NCI-H226 (cell line): ENCODE data around the gene CWC25.

Experiments
- DNase-seq: peaks from one replicate; pipeline ENCODE4 v3.0.0-alpha.2; 2015

CWC25 gene

DNA sequence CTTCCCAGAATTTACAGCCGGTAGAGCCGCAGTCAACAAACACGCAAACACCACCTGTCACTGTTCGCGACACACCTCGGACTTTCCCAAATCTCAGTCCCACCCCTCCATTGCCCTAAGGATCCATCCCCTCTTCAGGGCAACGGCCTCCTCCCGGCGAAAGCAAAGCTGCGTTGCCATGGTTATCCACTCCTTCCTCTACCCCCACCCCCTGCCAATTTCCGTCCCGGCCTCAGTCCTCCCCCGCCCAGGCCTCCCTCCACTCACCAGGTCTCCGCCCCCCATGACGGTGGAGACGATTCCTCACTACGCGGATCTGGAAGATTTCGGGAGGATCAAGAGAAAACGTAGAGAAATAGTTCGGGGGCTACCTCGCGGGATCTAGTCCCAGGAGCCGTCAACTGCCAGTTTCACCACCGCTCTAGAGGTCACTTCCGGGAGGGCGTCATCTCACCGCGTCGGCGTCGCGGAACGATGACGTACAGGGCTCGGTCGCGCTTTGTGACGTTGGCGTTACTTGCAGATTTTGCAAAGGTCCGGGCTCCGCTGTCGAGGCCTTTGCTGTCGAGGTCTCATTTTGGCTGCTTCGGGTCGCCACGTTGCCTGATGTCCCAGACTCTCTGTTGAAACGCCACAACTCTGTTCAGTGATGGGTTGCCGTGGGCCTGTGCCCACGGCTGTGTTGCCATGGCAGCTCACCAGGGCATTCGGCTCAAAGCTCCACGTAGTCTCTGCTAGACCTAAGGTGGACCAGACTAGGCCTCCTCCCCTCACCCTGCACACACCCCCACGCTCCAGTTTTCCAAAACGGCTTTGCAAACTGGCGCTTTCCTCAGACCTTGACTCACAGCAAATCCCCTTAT is at the start of gene CWC25:
Gene CWC25 (minus strand): TSS at position 423 of the 863 bp plus-strand sequence. CDS start 138 bp downstream, at position 285.
- DNase-seq: peak; percentile 84

DNA sequence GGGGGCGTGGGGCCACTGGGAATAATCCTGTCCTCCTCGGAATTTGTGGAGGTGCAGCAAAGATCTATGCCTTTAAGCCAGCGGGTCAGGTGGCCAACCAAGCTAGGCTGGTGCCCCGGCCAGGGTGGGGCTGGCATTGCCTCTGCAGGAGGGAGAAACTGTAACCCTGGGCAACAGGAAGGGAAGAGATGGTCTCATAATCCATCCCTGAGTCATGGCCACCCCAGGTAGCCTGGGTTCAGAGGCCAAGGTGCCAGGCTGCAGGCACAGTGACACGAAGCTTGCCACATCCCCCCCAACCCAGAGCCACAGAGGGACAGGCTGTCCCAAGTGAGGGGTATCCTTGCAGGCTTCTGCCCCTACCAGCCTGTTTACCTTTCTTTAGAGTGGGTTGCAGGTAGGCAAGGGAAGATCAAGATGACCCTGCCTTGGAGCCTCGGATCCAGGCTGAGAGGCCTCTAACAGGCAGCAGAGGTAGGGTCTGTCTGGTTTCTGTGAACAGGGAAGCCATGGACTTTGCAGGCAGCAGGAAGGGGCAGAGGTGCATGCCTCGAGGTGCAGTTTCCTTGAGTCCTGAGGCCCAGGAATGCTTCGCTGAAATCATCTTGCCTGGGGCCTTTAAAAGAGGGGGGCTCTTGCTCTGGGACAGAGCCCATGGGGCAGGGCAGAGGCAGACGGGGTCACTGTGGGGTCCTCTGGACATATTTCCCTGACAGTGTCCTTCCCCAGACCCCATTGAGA is 48.7 kb upstream of the CWC25 start:
- peak; percentile 38 for DNase-seq

- no peak for DNase-seq
Measured at GRCh38 chr17:38872671-38873385, 47.7 kb upstream of the CWC25 start.

DNA sequence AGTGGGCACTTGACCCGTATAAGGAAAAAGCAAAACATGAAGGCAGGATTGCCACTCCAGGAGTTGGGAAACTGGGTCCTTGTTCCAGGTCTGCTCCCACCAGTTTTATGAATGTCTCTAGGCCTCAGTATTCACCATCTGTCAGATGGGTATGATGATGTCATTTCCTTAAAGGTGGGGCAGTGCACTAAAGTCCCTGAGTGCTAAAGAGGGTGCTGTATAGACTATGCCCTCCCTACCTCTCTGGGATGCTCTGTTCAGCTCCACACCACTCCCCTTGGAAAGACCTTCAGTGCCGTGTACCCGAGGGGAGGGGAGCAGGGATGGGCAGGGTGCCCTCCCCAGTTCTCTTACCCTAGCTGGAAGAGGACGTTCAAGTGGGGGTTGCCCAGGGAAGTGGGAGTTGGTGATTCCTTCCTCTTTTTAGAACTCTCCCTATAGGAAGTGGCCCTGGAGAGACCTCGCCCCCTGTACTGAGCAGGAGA is 46.9 kb upstream of the CWC25 start:
- no peak for DNase-seq

DNA sequence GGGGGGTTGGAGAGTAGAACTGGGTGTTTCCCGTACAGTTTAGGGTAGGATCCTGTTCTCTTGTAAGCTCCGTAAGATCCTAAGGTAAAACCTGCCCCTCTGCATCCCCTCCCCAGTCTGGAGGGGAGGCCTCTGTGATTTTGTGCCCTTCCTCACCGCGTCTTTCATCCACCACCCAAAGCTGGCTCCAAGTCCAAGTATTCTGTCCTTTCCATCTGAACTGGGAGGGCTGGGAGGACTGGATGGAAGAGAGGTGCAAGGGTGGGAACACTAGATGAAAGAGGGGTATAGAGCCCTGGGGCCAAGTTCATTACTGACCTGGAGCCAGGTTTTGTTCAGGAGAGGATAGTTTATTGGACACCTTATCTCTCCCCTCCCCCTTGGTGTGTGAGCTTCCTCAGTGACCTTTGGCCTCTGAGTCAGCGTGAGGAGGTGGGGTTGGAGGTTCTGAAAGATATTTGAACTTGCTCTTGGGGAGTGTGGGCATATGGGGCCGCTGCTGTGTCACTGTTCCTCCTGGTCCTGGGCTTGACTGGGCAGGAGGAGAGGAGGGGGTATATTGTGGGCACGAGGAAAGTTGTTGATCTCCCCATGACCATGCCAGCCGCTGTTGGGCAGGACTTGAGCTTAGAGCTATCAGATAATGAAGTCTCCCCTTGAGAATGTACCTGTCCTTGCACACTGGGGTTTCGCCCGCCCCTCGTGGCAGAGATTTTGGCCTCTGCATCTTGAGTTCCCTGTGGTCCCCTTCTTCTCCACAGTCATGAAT is 46.3 kb upstream of the CWC25 start:
- DNase-seq: peak; percentile 84

DNA sequence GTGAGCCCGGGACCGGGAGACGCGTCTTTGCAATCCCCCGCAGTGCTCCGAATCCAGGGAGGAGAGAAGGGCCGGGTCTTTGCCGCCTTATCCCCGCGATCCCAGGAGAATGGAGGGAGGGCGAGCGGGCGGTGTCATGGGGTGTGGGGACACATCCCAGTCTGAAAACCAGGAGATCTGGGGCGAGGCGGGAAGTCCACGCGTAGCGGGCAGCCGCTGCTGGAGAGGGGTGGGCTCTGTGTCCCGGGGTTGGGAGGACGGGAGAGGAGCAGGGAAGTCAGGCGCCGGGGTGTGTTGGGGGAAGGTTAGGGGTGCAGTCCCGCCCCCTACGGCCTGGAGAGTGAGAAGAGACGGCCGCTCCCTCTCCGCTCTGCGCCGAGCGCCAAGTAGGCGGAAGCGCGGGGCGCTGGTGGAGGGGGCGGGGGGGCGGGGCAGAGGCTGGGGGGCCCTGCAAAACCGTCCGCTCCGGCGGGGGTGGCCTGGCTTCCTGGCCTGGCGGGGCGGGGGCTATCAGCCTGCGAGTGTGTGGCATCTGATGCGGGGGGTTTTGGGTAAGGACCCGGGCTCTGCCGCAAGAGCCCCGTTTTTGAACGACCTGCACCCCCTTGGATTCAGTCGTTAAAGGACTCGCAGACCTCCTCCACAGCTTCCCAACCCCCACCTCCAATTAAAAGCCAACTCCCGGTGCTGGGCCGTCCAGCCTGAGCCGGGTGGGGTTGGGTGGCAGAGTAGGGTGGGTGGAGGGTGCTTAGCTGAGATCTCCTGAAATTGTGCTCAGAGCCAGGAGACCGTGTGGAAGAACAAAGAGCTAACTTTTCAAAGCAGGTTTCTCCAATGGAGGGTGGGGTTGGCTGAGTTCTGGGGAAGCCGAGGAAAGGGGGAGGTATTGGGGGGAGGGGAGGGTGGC is 45.4 kb upstream of the CWC25 start:
- peak; percentile 72 for DNase-seq

- DNase-seq: peak; percentile 90
Measured at GRCh38 chr17:38869526-38870258, 44.6 kb upstream of the CWC25 start, which contains the start of gene LASP1. TSS of gene LASP1 (plus strand) at chr17:38870058. CDS start at chr17:38870190, 132 bp downstream.

GRCh38 chr17:38868817-38869525 is 43.9 kb upstream of the CWC25 start:
- DNase-seq: peak; percentile 83

DNA sequence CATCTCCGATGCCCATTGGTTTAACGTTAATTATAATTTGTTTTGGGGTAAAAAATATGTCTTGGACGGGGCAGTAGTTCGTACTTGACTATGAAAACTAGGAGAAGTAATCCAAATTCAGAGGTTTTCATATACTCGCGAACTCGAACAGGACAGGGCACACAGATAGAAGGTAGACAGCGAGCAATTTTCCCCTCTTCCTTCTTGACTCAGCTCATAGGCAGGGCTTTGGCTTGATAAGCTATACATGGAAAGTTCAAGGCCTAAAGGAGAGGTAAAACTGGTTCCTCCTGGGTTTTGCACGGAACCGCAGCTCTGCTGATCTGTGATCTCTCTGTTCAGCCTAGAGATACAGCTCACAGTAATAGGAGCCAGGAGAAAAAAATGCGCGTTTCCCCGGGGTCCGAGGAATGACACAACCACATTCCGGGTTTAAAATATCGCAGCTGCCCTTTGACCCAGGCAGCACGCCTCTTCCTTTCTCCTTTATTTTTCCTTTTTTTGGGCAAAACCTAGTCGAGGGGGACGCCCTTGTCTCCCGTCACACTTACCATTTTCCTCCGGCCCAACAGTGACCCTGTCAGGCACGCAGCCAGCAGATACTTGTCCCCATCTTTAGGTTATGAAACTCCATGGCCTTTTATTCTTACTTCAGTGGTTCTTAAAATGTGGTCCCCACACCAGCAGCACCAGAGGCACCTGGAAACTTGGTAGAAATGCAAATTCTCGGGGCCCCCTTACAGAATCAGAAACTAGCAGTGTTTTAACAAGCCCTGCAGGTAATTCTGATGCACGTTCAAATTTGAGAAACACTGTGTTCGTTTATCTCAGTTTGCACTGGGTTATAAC is 43.1 kb upstream of the CWC25 start:
- DNase-seq: no peak

- DNase-seq: peak; percentile 42
Measured at GRCh38 chr17:38867179-38867967, 42.3 kb upstream of the CWC25 start.

- DNase-seq: no peak
Measured at GRCh38 chr17:38864636-38865398, 39.7 kb upstream of the CWC25 start.

DNA sequence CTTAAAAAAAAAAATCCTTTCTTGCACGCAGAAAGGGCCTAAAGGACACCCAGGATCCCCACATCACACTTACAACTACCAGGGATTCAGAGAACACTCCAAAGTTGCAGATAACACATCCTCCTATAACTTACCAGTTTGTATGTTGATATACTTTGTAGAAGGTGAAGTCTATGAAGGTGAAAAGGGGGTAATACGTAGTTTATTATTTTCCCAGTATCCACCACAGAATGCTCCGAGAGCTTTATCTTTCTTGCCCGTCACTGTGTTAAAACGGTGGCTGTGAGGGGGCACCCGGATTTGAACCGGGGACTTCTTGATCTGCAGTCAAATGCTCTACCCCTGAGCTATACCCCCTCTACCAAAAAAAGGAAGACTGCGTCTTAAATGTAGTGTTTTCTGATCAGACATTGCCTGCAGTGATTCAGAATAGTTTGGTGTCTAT is 36.3 kb upstream of the CWC25 start:
- no peak for DNase-seq

DNA sequence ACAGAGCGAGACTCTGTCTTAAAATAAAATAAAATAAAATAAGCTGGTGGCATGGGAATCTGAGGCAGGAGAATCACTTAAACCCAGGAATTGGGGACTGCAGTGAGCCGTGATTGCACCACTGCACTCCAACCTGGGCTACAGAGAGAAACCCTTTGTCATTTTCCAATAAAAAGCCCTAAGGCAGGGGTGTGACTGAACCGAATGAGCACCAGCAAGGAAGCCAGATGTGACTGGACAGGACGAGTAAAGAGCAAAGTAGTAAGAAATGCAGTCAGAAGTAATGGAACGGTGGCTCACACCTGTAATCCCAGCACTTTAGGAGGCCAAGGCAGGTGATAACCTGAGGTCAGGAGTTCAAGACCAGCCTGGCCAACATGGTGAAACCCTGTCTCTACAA is 32.1 kb upstream of the CWC25 start:
- no peak for DNase-seq

- peak; percentile 36 for DNase-seq
Measured at GRCh38 chr17:38855101-38855714, 30.1 kb upstream of the CWC25 start.

GRCh38 chr17:38853292-38854219 is 28.4 kb upstream of the CWC25 start, which contains the start of gene RPL23:
TSS of gene RPL23 (minus strand) at chr17:38853721. CDS start at chr17:38853710, 11 bp downstream.
- DNase-seq: peak; percentile 95
